ENCODE measurements around the gene OR5K2. TPM values are rescaled to one million over a fixed set of nuclear protein-coding genes. Genes with fewer than 3 reads are reported as not detected.

OR5K2 gene
- total RNA-seq, 1 donor from 2014 or later = not detected

DNA sequence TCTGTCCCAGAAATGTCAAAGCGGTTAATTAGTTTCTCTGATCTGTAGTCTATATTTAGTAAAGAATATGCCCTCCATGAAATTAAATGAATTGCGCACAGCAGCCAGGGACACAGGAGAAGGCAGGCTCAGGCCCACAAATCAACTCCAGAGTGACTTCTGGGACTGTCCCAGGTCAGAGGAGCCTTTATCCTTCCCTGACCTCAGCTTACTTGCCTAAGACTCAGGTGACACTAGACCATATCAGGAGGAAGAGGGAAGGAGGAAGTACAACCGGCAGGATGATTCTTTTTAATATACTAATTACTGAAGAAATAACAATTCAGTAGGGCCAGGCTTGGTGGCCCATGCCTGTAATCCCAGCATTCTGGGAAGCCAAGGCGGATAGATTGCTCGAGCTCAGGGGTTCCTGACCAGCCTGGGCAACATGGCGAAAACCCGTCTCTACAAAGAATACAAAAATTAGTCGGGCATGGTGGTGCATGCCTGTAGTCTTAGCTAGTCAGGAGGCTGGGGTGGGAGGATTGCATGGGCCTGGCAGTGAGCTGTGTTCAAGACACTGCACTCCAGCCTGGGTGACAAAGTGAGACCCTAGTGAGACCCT is 32.5 kb downstream of the OR5K2 start:
- Histone ChIP-seq H3K4me3 (no peak overlapping the region), H3K9me3 (no peaks in the 10 kb centered on the region), H3K4me1 (no peaks in the 10 kb centered on the region), H3K27ac (no peak overlapping the region), H3K36me3 (no peaks in the 10 kb centered on the region), H3K27me3 (no peaks in the 10 kb centered on the region)
- DNase-seq (ENCODE audit: low spot score in 2 of 2) = no peak
- TF ChIP-seq, protein P1, sequence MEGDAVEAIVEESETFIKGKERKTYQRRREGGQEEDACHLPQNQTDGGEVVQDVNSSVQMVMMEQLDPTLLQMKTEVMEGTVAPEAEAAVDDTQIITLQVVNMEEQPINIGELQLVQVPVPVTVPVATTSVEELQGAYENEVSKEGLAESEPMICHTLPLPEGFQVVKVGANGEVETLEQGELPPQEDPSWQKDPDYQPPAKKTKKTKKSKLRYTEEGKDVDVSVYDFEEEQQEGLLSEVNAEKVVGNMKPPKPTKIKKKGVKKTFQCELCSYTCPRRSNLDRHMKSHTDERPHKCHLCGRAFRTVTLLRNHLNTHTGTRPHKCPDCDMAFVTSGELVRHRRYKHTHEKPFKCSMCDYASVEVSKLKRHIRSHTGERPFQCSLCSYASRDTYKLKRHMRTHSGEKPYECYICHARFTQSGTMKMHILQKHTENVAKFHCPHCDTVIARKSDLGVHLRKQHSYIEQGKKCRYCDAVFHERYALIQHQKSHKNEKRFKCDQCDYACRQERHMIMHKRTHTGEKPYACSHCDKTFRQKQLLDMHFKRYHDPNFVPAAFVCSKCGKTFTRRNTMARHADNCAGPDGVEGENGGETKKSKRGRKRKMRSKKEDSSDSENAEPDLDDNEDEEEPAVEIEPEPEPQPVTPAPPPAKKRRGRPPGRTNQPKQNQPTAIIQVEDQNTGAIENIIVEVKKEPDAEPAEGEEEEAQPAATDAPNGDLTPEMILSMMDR (IDR thresholded peaks at IDR 0.05) = no peak
- intact Hi-C loops (cut with DNase I) = loop anchor here (10.0 kb wide), 2 partner anchors 705 to 765 kb away; partner anchors contain the start of genes ARL6 and CRYBG3

DNA sequence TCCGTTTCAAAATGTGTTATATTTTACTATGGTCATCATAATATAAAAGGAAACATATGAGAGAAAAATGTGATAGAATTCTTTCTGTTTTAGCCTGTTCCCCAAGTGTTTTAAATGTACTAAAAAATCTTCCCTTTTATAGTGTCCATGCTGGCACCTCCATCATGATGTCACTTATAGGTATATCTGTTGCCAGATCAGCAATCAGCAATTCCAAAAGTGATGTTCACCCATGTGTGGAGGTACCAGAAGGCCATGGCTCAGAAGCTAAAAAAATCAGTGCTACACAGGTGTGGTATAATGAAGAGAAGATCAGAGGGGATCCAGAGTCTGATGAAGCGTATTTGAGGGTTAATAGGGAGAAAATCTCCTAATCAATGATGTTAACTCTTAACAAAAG is 33.2 kb downstream of the OR5K2 start:
- no peak for DNase-seq (ENCODE audit: low spot score in 2 of 2)
- intact Hi-C loops (cut with DNase I) = no loop called here
- Histone ChIP-seq H3K4me3 (no peak overlapping the region), H3K9me3 (no peaks in the 10 kb centered on the region), H3K27me3 (no peaks in the 10 kb centered on the region), H3K27ac (no peak overlapping the region), H3K36me3 (no peaks in the 10 kb centered on the region), H3K4me1 (no peaks in the 10 kb centered on the region)
- TF ChIP-seq, protein P1 (IDR thresholded peaks at IDR 0.05) = no peak

DNA sequence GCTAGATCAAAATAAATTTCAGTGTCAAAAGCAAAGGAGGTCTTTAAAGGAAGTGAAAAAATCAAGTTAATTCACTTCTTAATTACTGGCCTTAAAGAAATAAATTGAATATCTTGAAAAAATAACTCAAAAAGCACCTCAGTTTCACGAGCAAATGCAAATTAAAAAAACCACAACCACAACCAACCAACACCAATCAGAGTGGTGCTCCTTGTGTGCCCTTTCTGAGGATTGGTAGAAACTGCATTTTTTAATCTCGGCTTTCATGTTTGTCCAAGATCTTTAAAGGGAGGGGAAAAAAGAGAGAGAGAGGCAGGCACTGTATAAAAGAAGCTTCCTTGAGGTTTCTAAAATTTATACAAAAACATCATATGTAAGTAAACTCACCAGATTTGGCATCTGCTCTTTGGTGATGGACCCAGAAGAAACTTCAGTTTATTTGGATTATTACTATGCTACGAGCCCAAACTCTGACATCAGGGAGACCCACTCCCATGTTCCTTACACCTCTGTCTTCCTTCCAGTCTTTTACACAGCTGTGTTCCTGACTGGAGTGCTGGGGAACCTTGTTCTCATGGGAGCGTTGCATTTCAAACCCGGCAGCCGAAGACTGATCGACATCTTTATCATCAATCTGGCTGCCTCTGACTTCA is 34.3 kb downstream of the OR5K2 start, which contains the start of gene GPR15:
TSS of gene GPR15 (plus strand) at position 357 of the 653 bp plus-strand sequence. CDS start at position 413, 56 bp downstream.
- DNase-seq (ENCODE audit: low spot score in 2 of 2) = no peak
- no peaks in the 10 kb centered on the region for H3K9me3 ChIP-seq
- no peak within 1 kb of the TSS for H3K27ac ChIP-seq
- H3K27me3 ChIP-seq = no peaks in the 10 kb centered on the region
- no peaks in the 10 kb centered on the region for H3K4me1 ChIP-seq
- no peak within 1 kb of the TSS for H3K4me3 ChIP-seq
- intact Hi-C loops (cut with DNase I) = no loop called here
- H3K36me3 ChIP-seq = no peaks in the 10 kb centered on the region
- TF ChIP-seq, protein P1 (IDR thresholded peaks at IDR 0.05) = no peak

DNA sequence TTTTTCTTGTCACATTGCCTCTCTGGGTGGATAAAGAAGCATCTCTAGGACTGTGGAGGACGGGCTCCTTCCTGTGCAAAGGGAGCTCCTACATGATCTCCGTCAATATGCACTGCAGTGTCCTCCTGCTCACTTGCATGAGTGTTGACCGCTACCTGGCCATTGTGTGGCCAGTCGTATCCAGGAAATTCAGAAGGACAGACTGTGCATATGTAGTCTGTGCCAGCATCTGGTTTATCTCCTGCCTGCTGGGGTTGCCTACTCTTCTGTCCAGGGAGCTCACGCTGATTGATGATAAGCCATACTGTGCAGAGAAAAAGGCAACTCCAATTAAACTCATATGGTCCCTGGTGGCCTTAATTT is 34.8 kb downstream of the OR5K2 start:
- no peak overlapping the region for H3K27ac ChIP-seq
- no peaks in the 10 kb centered on the region for H3K36me3 ChIP-seq
- H3K4me3 ChIP-seq = no peak overlapping the region
- intact Hi-C loops (cut with DNase I) = no loop called here
- no peaks in the 10 kb centered on the region for H3K4me1 ChIP-seq
- H3K9me3 ChIP-seq = no peaks in the 10 kb centered on the region
- H3K27me3 ChIP-seq = no peaks in the 10 kb centered on the region
- no peak for DNase-seq (ENCODE audit: low spot score in 2 of 2)
- TF ChIP-seq, protein P1 (IDR thresholded peaks at IDR 0.05) = no peak

DNA sequence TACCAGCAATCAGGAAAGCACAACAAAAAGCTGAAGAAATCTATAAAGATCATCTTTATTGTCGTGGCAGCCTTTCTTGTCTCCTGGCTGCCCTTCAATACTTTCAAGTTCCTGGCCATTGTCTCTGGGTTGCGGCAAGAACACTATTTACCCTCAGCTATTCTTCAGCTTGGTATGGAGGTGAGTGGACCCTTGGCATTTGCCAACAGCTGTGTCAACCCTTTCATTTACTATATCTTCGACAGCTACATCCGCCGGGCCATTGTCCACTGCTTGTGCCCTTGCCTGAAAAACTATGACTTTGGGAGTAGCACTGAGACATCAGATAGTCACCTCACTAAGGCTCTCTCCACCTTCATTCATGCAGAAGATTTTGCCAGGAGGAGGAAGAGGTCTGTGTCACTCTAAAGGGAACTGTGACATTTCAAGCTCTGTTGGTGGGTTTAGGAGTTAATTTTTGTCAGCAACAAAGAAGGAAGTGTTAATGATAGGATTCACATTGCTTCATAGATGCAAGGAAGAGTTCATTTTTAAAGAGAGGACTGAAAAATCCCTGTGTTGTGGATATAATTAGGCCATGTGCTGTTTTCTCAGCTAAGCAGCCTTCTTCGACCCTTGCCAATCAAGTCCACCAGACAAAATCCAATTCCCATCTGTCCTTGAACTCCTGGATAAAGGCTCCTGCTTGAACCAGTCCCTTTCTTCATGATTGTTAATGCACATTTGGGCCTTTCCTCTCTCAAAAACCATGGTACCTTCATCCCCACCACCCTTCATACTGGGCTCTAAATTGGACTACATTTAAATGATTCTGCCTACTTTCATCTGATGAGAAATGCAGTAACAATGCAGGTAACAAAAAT is 35.5 kb downstream of the OR5K2 start:
- H3K4me1 ChIP-seq = no peaks in the 10 kb centered on the region
- no peaks in the 10 kb centered on the region for H3K9me3 ChIP-seq
- no peaks in the 10 kb centered on the region for H3K36me3 ChIP-seq
- no peak overlapping the region for H3K4me3 ChIP-seq
- intact Hi-C loops (cut with DNase I) = no loop called here
- TF ChIP-seq, protein P1 (IDR thresholded peaks at IDR 0.05) = no peak
- H3K27me3 ChIP-seq = no peaks in the 10 kb centered on the region
- no peak overlapping the region for H3K27ac ChIP-seq
- DNase-seq (ENCODE audit: low spot score in 2 of 2) = no peak

Measured in ascending aorta (tissue), 2 donors.